GM21528 (cell line): ENCODE measurements around the gene MRPL43.

Experiments used
- ATAC-seq: cut with Tn5 transposase; IDR thresholded peaks from one replicate; pipeline ENCODE4 v1.9.1; 2021; ENCODE audit warnings: mild to moderate bottlenecking, moderate library complexity; ENCODE audit not compliant: unreplicated experiment, low FRiP score

The MRPL43 gene

DNA sequence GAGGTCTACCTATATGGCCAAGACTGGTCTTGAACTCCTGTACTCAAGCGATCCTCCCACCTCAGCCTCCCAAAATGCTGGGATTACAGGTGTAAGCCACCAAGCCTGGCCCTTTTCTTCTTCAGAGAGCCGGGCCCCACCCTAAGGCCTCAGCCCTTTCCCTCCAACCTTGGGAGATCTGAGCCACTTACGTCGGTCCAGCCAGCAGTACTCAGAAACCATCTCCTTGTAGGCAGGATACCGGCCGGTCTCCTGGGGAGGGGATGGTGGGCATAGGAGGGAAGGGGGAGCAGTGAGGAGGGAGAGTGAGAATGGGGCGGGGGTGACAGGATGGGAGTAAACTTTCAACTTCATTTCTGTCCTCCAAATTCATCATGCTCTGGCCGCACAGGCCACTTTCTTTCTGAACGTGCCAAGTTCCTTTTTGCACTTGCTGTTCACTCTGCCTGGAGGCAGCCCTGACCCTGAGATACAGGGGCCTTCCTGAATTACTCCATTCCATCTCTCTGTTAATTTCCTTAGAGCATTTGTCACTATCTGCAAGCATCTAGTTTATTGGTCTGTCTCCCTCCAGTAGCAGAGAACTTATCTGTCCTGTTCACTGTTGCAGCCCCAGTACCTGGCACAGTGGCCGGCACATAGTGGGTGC, 33.3 kb upstream of the MRPL43 start:
- no peak for ATAC-seq

DNA sequence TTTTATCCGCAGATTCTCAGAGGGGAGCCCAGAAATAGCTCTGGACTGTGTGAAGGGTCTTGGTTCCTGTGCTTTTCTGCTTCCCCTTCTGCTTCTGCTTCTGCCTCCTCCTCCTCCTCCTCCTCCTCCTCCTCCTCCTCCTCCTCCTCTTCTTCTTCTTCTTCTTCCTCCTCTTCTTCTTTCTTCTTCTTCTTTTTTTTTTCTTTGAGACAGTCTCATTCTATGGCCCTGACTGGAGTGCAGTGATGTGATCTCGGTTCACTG, 32.1 kb upstream of the MRPL43 start:
- ATAC-seq = no peak

DNA sequence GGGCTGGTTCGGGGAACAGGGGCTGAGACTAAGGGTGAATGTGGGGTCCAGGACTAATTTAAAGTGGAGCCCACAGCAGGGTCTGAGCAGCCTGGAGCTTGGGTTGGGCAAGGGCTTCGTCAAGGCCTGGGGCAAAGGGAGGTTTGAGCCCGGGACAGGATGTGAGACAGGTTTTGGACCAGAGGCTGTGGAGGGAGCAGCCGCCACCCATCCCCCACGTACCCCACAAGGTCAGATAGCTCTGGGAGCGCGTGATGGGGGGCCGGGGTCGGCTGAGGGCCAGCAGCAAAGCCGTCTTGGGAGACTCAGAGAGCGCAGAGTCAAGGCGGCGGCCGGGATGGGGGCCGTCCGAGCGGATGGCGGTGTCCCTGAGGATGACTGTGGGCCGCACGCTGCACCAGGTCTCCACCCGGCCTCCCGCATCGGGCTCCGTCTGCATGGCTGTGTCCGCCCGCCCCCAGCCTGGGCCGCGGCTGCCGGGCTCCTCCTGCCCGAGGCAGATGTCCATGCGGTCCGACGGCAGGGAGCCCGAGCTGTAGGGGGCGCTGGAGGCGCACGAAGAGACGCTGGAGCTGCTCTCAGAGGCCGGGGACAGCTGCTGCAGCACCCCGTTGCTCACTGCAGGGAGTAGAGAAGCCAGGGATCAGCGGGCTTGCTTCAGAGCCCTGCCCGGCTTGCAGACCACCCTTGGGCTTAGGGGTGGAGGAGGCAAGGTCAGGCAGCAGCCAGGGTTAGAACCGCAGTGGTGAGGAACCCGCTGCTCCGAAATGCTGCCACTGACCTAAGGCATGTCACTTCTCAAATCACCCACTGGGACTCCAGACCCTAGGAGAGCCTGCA, 31.5 kb upstream of the MRPL43 start:
- no peak for ATAC-seq

DNA sequence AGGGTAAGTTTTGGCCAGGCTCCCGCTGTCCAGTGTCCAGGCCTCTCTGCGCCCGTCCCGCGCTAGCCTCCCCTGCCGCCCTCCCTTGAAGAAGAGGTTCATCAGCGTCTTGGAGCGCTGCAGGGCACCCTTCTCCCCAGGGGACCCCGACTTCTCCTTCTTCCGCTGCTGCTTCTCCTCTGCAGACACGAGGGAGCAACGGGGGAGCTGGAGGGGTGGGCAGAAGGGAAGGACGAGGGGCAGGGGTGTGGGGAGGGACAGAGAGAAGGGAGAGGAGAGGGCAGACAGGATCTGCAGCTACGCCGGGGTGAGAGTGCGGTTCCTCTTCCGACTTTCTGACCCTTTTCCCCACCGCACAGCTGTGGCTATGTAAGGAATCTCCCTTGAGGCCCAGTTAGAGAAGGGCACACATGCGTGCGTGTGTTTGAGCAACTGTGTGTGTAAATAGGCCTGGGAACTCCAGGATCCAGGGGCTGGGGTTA, 30.9 kb upstream of the MRPL43 start:
- no peak for ATAC-seq

DNA sequence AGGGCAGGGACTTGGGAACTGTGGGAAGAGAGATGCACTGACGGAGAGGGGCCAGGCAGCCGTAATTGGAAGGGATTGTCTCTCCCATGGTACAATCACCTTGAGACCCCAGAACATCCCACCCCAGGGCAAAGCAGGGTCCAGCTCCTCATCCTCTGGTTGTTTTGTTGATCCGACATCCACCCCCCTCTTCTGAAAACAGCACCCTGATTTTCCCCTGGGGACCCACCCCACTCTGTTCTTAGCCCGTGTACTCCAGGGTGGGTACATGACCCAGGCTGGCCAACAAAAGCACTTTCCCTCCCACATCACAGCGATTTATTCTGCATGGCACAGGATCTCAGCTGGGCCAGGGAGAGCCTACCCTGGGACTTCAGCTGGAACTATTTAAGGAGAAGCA, 29.5 kb upstream of the MRPL43 start:
- no peak for ATAC-seq

DNA sequence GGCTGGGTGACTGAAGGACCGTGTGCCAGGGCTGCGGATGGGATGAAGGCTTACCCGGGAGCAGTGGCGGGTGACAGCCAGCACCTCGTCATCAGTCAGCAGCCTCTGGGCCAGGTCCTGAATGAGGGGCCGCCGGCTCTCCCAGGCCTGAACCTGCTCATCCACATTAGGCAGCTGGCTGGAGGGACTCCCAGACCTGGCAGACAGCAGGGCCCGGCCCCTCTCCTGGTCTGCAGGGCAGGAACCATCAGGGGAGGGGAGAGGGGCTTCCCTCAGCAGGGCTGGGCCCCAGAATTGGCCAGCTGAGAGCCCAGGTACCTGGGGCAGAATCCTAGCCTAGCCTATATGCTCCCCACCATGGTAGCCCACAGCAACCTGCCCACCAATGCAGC, 28.3 kb upstream of the MRPL43 start:
- ATAC-seq = no peak

DNA sequence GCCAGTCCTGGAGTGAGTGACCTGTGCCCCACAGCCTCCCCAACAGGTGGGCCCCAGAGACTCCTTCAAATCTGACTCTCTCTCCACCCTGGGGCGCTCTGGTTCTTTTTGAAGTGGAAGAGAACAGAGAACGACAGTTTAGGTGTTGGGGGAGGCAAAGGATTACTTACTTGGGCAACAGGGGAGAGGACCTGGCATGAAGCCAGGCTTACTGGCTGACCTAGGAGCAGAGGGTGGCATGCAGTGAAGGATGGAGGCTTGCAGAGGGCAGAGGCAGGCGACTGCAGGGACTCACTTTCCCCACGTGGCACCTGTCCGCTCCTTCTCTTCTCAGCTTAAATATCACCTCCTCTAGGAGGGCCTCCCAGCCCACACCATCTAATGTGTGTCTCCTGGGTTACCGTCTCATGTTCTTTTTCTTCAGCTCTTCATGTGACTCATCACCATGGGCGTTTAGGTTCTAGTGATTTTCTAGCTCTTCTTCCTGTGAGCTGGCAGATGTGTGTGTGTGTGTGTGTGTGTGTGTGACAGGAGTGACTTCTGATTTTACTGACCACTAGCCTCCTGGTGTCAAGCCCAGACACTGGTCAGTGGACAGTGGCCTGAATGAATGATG, 27.8 kb upstream of the MRPL43 start:
- no peak for ATAC-seq

DNA sequence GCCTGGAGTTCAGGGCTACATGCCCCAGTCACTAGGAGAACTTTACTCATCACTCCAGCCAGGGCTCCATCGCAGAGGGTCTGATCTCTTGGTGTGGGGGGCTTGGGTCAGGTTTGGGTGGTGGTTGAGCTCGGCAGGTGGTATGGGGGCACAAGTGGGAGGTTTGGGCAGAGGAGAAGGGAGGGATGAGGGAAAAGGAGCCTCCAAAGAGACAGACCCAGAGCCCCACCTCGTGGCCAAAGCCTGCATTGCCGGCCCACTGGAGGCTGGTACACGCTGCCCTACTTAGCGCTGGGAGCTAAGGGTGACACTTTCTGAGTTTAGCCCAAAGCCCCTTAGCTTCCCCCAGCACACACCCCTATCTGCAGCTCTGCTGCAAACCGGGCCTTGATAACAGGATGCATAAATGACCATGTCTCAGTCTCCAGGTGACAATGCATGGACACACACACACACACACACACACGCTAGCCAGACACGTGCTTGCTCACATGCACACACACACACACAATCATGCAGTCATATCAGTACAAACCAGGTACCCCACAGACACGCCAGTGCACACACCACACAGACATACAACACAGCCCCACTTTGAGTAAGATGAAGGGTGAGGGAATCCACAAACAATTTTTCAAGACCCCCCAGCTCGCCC, 27.1 kb upstream of the MRPL43 start:
- no peak for ATAC-seq

DNA sequence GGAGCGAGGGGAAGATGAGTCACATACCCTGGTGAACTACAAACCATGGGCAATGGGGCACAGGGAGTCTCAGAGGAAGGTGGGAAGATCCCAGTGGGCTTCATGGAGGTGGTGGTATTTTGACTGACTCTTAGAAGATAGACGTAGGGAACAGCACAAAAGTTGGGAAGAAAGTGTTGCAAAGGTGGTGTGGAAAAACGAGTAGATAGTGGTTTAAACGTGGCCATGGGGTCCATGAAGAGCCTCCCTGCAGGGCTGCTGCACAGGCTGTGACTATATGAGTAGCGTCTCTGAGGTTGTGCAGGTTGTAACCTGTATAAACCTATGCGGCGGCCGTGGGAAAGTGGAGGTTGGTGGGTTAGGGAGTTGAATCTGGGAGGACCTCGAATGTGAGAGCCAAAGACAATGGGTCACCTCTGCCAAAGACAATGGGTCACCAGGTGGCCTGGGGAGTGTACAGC, 26.1 kb upstream of the MRPL43 start:
- no peak for ATAC-seq

DNA sequence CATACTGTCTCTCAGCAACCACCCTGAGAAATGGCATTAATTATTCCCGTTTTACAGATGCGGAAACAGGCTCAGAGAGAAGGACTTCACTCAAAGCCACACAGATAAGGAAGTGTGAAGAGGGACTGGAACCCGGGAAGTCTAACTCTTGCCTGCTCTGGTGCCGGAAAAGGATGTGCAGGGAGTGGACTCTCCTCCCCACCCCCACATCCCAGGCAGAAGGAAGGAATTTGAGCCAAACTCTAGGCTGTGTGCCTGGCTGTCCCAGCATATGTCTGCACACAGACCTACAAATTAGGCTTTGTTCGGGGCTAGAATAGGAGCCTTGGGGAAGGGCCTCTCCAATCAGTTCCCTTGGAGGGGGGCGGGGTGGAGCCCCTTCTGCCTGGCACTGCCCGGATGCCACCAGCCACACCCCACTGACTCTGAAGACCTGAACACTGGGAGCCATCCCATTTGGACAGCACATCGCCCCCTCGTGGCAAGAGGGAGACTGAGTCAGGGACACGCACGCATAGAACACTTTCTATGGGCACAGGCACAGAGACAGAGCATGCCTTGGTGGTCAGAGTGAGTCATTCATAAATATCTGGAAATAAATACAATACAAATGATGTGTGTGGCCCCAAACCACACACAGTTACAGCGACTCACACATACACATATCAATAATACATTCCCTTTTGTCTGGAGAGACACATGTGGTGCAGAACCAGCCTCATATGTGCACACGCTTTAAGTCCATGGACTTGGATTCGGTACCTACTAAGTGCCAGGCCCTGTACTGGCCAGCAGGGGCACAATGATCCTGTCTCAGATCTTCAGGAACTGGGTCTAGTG, 25.4 kb upstream of the MRPL43 start:
- ATAC-seq = peak; percentile 73

DNA sequence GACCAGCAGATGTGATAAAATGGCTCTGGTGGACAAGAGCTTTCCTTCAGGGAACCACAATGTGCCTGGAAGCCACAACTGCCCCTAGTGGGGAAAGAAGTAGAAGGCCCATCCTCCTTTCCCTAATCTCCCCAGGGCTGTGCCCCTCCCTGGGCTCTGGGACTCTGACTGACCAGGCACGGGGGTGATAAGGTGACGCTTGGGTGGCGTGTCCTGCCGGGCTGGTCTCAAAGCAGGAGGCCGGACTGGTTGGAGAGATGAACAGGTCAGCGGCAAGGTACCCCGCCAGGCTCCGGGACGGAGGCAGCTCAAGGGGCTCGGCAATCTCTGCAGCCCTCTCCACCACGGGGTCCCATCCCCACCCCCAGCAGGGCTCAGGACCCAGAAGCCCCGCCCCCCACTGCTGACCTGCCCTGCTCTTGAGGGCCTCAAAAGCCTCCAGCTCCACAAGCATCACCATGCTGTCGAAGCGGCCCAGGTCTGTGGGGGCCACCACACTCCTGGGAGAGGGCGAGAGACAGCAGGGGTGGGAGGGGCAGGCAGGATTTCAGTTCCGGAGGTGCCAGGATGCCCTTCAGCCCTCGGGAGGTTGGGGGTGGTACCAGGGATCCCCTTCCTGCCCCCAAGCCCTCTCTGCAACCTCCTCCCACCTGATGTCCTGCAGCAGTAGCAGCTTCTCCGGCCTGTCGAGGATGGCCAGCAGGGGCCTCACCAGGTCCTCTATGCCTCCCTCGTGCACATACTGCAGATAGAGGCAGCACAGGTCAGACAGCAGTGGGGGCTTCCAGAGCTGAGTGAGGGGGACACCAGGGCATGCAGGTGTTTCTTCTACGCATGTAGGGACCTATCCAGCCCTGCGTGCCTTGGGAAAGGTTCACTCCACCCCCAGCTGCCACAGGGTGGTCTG, 24.5 kb upstream of the MRPL43 start:
- ATAC-seq = no peak

DNA sequence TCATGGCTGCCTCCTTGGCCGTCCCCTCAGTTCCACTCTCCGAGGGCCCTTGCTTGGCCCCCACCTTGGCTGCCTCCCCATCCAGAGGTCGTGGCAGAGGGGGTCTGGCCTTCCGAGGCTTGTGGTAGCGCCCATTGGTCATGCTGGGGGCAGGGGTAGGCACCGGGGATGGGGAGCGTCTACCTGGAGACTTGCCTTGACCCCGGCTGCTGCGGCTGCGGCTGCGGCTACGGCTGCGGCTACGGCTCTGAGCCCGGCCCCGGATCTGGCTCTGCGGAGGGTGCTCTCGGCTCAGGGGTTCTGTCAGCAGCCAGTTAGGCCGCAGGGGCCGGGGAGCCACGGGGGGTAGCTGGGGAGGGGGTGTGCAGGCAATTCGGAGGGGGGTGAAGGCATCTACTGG, 23.0 kb upstream of the MRPL43 start:
- ATAC-seq = no peak

DNA sequence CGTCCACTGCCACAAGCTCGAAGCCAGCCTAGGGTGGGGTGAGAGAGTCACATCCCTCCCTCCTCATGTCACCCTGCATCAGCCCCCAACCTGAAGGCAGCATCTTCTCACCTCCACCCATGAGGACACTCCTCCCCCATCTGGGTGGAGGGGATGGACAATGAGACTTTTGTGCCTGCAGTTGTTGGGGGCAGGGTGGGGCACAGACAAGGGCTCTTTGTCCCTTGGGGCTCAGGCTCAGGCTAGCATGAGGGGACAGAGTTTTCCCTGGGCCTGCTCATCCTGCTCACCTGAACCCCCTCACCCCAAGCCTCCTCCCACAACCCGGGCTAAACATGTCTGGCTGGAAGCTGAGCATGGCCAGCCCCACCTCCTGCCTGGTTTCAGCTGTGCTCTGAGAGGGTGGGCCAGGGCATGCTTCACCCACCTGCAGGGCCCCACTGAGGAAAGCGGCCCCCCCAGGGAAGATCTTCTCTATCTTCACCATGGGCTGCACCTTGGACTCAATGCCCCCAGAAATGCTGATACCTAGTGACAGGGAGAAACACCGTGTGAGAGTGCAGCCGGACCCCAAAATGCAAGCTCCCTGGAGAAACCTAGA, 21.6 kb upstream of the MRPL43 start:
- ATAC-seq = no peak

DNA sequence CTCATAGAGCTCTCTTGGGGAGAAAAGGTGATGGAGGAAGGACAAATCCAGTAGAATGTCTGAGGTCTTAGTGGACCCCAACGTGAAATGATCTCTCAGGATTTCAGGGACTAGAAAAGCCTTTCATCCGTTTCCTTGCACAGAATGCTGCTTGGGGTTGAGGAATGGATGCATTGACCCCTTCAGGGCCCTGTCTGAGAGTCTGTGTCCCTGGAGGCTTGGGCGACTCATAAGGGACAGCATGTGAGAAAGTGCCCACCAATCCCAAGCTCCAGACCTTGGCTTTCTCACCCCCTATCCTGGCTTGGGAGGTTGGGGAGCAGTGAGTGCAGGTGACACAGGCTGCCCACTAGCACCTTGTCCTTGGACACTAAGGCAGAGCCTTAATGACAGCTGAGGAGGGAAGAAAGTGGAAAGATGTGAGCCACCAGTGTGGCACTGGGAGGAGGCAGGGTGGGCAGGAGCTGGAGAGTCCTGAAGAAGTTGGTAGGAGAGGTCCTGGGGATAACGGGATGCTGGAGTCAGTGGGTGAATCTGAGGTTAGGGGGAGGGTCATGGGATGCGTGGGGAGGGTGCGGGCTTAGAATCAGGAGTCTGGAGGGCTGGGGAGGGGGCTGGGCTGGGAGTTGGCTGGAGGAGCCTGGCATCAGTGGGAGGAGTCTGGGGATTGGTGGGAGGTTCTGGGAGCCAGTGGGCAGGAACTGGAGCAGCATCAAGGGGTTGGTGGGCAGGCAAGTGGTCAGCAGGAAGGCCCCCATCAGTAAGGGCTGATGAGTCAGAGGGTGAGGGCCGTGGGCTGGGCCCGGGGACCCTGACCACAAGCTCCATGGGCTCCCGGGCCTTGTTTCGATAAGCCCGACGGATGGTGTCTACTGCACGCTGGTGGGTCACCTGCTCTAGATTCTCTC, 20.9 kb upstream of the MRPL43 start:
- ATAC-seq = no peak

DNA sequence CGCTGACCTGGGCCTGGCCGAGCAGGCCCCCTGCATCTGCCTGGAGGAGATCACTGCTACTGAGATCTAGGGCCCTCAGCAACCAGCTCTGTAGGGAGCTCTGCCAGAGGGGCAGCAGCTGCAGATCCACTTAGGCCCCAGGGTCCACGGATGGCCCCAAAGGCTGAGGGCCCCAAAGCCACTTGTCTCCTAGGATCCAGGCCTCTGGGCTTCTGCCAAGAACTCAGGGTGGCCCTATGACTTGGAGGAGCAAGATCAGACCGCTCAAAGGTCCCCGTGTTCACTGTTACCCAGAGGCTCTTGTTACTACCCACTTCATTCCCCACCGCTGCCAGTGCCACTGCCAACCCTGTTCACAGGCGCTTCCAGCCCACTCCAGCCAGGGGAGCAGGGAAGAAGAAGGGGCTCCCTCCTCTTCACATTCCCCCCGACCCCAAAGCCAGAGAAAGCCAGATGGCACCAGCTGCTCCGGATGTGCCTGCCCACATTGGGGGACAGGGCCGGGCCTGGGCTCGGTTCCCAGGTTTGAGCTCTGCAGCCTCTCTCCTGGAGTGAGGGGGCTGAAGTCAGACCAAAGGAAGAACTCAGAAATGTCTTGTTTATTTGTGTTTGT, 19.9 kb upstream of the MRPL43 start:
- no peak for ATAC-seq

DNA sequence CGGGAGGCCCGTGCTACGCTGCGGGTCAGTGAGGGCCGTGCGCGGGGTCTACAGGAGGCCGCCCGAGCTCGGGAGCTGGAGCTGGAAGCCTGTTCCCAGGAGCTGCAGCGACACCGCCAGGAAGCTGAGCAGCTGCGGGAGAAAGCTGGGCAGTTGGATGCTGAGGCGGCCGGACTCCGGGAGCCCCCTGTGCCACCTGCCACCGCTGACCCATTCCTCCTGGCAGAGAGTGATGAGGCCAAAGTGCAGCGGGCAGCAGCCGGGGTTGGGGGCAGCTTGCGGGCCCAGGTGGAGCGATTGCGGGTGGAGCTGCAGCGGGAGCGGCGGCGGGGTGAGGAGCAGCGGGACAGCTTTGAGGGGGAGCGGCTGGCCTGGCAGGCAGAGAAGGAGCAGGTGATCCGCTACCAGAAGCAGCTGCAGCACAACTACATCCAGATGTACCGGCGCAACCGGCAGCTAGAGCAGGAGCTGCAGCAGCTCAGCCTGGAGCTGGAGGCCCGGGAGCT, 19.3 kb upstream of the MRPL43 start:
- no peak for ATAC-seq

DNA sequence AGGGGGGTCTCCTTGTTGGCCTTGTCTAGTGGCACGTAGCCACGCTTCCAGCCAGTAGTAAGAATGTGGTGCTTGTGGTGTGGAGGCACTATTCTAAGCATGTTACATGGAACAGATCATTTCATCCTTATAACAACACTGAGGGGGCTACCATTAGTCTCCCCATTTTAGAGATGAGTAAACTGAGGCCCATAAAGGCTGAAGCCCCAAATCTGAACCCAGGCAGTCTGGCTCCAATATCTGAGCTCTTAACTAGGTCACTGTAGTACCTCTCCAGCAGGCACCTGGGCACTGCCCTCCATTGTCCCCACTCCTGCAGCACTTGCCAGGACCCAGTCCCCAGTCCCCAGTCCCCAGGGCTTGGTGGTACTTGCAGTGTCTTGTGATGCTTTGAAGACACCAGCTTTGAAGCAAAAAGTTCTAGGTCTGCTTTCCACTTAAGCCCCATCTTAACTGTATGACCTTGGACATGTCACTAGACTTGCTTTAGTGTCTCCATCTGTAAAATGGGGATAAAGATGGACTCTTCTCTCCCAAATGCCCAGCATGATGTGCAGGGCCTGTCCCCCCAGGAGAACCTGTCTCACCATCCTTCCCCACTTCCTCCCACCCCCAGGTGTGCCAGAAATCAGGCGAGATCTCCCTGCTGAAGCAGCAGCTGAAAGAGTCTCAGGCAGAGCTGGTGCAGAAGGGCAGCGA, 18.7 kb upstream of the MRPL43 start:
- ATAC-seq = no peak
